Stomach (tissue), 9 donors: ENCODE results near the gene KIAA0232. TPM values are rescaled to one million over a fixed set of nuclear protein-coding genes. Genes with fewer than 3 reads are reported as not detected.

Experiments used
- DNase-seq, 2 donors: peaks; one replicate each; pipeline versions ENCODE4 v3.0.0 to v3.0.0-alpha.2; 2013 to 2019
- H3K27ac ChIP-seq, 5 donors: fragments of 200-600 bp in 4 of 5; sonication (generic) in 4 of 5; one replicate each; pipeline ENCODE4 v1.5.1; 2013 to 2019; ENCODE audit warnings: mild to moderate bottlenecking in 1 of 5, moderate library complexity in 1 of 5
- H3K27me3 ChIP-seq, 3 donors: fragments of 200-600 bp; sonication (generic); one replicate each; pipeline ENCODE4 v1.5.1; 2017 to 2019; ENCODE audit warnings: mixed run types in 1 of 3
- H3K36me3 ChIP-seq, 4 donors: fragments of 200-600 bp; sonication (generic); 1 replicate in 3 of 4; 2 replicates in 1 of 4; pipeline ENCODE4 v1.5.1; 2016 to 2019
- H3K4me1 ChIP-seq, 4 donors: fragments of 200-600 bp; sonication (generic); one replicate each; pipeline ENCODE4 v1.5.1; 2016 to 2019
- H3K4me3 ChIP-seq, 4 donors: fragments of 200-600 bp; sonication (generic) in 3 of 4; one replicate each; pipeline ENCODE4 v1.5.1; 2016 to 2019; ENCODE audit warnings: mild to moderate bottlenecking in 1 of 4
- H3K9me3 ChIP-seq, 4 donors: fragments of 200-600 bp; sonication (generic); one replicate each; pipeline ENCODE4 v1.5.1; 2016 to 2019
- CTCF ChIP-seq, 7 experiments: fragments of 450-650 bp in 4 of 7; fragments of 200-600 bp in 3 of 7; sonication (generic) in 3 of 7; IDR thresholded peaks; one replicate each; pipeline ENCODE4 v1.5.1; 2016 to 2019; ENCODE audit warnings: antibody characterized with exemption in 7 of 7, control low read depth in 2 of 7, mild to moderate bottlenecking in 1 of 7
- EP300 ChIP-seq: sonication (generic); formaldehyde crosslinking; IDR thresholded peaks from one replicate; pipeline ENCODE4 v1.6.1; 2017; ENCODE audit warnings: antibody characterized with exemption
- POLR2A ChIP-seq, 4 donors: fragments of 450-650 bp; IDR thresholded peaks; one replicate each; pipeline ENCODE4 v1.6.1; 2016; ENCODE audit warnings: antibody characterized with exemption in 4 of 4, control low read depth in 2 of 4, mild to moderate bottlenecking in 1 of 4, moderate library complexity in 1 of 4
- POLR2AphosphoS5 ChIP-seq, 3 donors: sonication (generic); formaldehyde crosslinking; IDR thresholded peaks; one replicate each; pipeline ENCODE4 v1.6.1; 2016; ENCODE audit warnings: antibody characterized with exemption in 3 of 3
- WGBS, 5 donors: extraction: QIAGEN DNeasy Blood & Tissue Kit in 3 of 5; methylation state at CpG; one replicate each; pipeline versions ENCODE4 v1.1.5 to v1.1.7; 2013 to 2018; 5-methylcytosine and 5-hydroxymethylcytosine counted together
- intact Hi-C: fragments of 100-400 bp; cut with DNase I; formaldehyde crosslinking; loops from one replicate; pipeline ENCODE4 v1.15.1; 2023; ENCODE audit warnings: low total_unique reads
- polyA plus RNA-seq, 3 donors: library from polyadenylated mRNA; stranded (reverse); fragments of 200-250 nt; gene quantifications; one replicate each; pipeline ENCODE4 v1.2.3, GENCODE V29; 2013
- total RNA-seq, 5 donors: library from RNA; depleted of rRNA; stranded (reverse); fragments of >200 nt; gene quantifications; one replicate each; pipeline versions ENCODE4 v1.1.0 to v1.2.3, GENCODE V29; 2014 to 2016
- donor health status: healthy with polysubstance abuse.
- donor health status: Bipolar disorder and iron deficiency.
- donor health status: healthy.

Gene KIAA0232
- total and polyA plus RNA-seq, 8 donors, result 5.1 to 48.1 (median 9.9) TPM

GRCh38 chr4:6848717-6849305 is 66.3 kb downstream of the KIAA0232 start:
- DNase-seq, result no peak
- TF ChIP-seq POLR2A (IDR thresholded peaks at IDR 0.05), result no peak
- no peak overlapping the region for H3K4me3 ChIP-seq
- H3K27me3 ChIP-seq, result no peaks in the 10 kb centered on the region
- H3K27ac ChIP-seq, result no peak overlapping the region
- peaks cover 0 to 8% (median 3%) of the 10 kb centered on the region in 4 donors for H3K9me3 ChIP-seq
- peaks cover 0 to 21% (median 2%) of the 10 kb centered on the region in 4 donors for H3K4me1 ChIP-seq
- 85 to 98% (median 95%) methylated on average over 3 of the region's 3 CpGs for WGBS, 5 donors
- H3K36me3 ChIP-seq, result peaks cover 6 to 75% (median 52%) of the 10 kb centered on the region in 4 donors
- intact Hi-C loops, result no loop called here

- intact Hi-C loops, result no loop called here
- WGBS, 5 donors, result 97 to 100% (median 99%) methylated on average over 4 of the region's 4 CpGs
- peaks cover 0 to 21% (median 6%) of the 10 kb centered on the region in 4 donors for H3K4me1 ChIP-seq
Measured at GRCh38 chr4:6849691-6850090, 67.2 kb downstream of the KIAA0232 start.

GRCh38 chr4:6851431-6851830 is 68.9 kb downstream of the KIAA0232 start:
- no peaks in the 10 kb centered on the region for H3K27me3 ChIP-seq
- peaks cover 0 to 32% (median 14%) of the 10 kb centered on the region in 4 donors for H3K4me1 ChIP-seq
- WGBS, 5 donors, result 92 to 99% (median 98%) methylated on average over 5 of the region's 5 CpGs
- DNase-seq, result no peak
- no peak overlapping the region for H3K4me3 ChIP-seq
- peaks cover 0 to 8% (median 3%) of the 10 kb centered on the region in 4 donors for H3K9me3 ChIP-seq
- intact Hi-C loops, result no loop called here
- no peak overlapping the region for H3K27ac ChIP-seq
- no peak for TF ChIP-seq EP300
- TF ChIP-seq CTCF (IDR thresholded peaks at IDR 0.05), result no peak
- TF ChIP-seq POLR2AphosphoS5 (IDR thresholded peaks at IDR 0.05), result no peak
- no peak for TF ChIP-seq POLR2A (IDR thresholded peaks at IDR 0.05)
- peaks cover 6 to 49% (median 32%) of the 10 kb centered on the region in 4 donors for H3K36me3 ChIP-seq

More at GRCh38 chr4:6849691-6850090, 67.2 kb downstream of the KIAA0232 start:
- no peaks in the 10 kb centered on the region for H3K27me3 ChIP-seq
- DNase-seq, result no peak
- H3K36me3 ChIP-seq, result peaks cover 6 to 67% (median 44%) of the 10 kb centered on the region in 4 donors
- TF ChIP-seq POLR2A (IDR thresholded peaks at IDR 0.05), result no peak
- TF ChIP-seq EP300, result no peak
- no peak for TF ChIP-seq CTCF (IDR thresholded peaks at IDR 0.05)
- TF ChIP-seq POLR2AphosphoS5 (IDR thresholded peaks at IDR 0.05), result no peak
- H3K4me3 ChIP-seq, result no peak overlapping the region
- no peak overlapping the region for H3K27ac ChIP-seq
- H3K9me3 ChIP-seq, result peaks cover 0 to 8% (median 3%) of the 10 kb centered on the region in 4 donors

- WGBS, 5 donors, result 85 to 96% (median 89%) methylated on average over 2 of the region's 2 CpGs
- no peak for TF ChIP-seq POLR2AphosphoS5 (IDR thresholded peaks at IDR 0.05)
- TF ChIP-seq CTCF (IDR thresholded peaks at IDR 0.05), result no peak
- no peak for TF ChIP-seq POLR2A (IDR thresholded peaks at IDR 0.05)
- TF ChIP-seq EP300, result no peak
Measured at GRCh38 chr4:6851962-6852361, 69.4 kb downstream of the KIAA0232 start.

GRCh38 chr4:6852582-6852981 is 70.1 kb downstream of the KIAA0232 start:
- Histone ChIP-seq H3K4me1 (peaks cover 0 to 38% (median 17%) of the 10 kb centered on the region in 4 donors), H3K9me3 (peaks cover 0 to 8% (median 3%) of the 10 kb centered on the region in 4 donors), H3K4me3 (no peak overlapping the region), H3K27ac (no peak overlapping the region), H3K36me3 (peaks cover 6 to 49% (median 35%) of the 10 kb centered on the region in 4 donors), H3K27me3 (no peaks in the 10 kb centered on the region)
- no peak for TF ChIP-seq CTCF (IDR thresholded peaks at IDR 0.05)
- no peak for DNase-seq
- 0 to 90% (median 0%) methylated on average over 1 of the region's 1 CpG for WGBS, 5 donors
- intact Hi-C loops, result no loop called here

More at GRCh38 chr4:6851962-6852361, 69.4 kb downstream of the KIAA0232 start:
- intact Hi-C loops, result no loop called here
- Histone ChIP-seq H3K4me1 (peaks cover 0 to 34% (median 16%) of the 10 kb centered on the region in 4 donors), H3K27ac (no peak overlapping the region), H3K4me3 (no peak overlapping the region), H3K27me3 (no peaks in the 10 kb centered on the region), H3K9me3 (peaks cover 0 to 8% (median 3%) of the 10 kb centered on the region in 4 donors), H3K36me3 (peaks cover 6 to 46% (median 31%) of the 10 kb centered on the region in 4 donors)
- DNase-seq, result no peak
